Osteocyte (in vitro differentiated cells): ENCODE results near the gene KCTD11. TPM values are rescaled to one million over a fixed set of nuclear protein-coding genes. Genes with fewer than 3 reads are reported as not detected.

Experiments used
- DNase-seq: peaks from one replicate; pipeline ENCODE4 v3.0.0; 2021; ENCODE audit warnings: mixed read lengths; ENCODE audit not compliant: unreplicated experiment; ENCODE audit errors: extremely low spot score
- H3K27ac Mint-ChIP-seq: one replicate; pipeline ENCODE4 v1.8.0; 2021; ENCODE audit warnings: mild to moderate bottlenecking, mixed read lengths; ENCODE audit not compliant: unreplicated experiment
- H3K27me3 Mint-ChIP-seq: one replicate; pipeline ENCODE4 v1.8.0; 2021; ENCODE audit warnings: mixed read lengths; ENCODE audit not compliant: unreplicated experiment
- H3K36me3 Mint-ChIP-seq: one replicate; pipeline ENCODE4 v1.8.0; 2021; ENCODE audit warnings: mixed read lengths; ENCODE audit not compliant: unreplicated experiment
- H3K4me1 Mint-ChIP-seq: one replicate; pipeline ENCODE4 v1.8.0; 2021; ENCODE audit warnings: mixed read lengths; ENCODE audit not compliant: unreplicated experiment
- H3K4me3 Mint-ChIP-seq: one replicate; pipeline ENCODE4 v1.8.0; 2021; ENCODE audit warnings: mild to moderate bottlenecking, moderate library complexity, mixed read lengths; ENCODE audit not compliant: unreplicated experiment
- H3K9me3 Mint-ChIP-seq: one replicate; pipeline ENCODE4 v1.8.0; 2021; ENCODE audit warnings: mixed read lengths; ENCODE audit not compliant: unreplicated experiment
- CTCF ChIP-seq: fragments of 200-600 bp; sonication (generic); IDR thresholded peaks from 2 replicates; pipeline ENCODE4 v1.5.0; 2021; ENCODE audit warnings: antibody characterized with exemption, mild to moderate bottlenecking, moderate library complexity
- total RNA-seq: library from RNA; stranded (reverse); gene quantifications from 2 replicates; pipeline ENCODE4 v1.2.1, GENCODE V29; 2021

The KCTD11 gene
- total RNA-seq, 1 donor from 2014 or later, result 12.7 TPM

- no peak for DNase-seq
- no peak for TF ChIP-seq CTCF
- H3K36me3 Mint-ChIP-seq, result peaks cover 46% of the 10 kb centered on the region
These were observed 38.7 kb upstream of the KCTD11 start for GRCh38 chr17:7313088-7313889.

GRCh38 chr17:7313890-7314718, 37.9 kb upstream of the KCTD11 start:
- H3K4me1 Mint-ChIP-seq, result peaks cover 39% of the 10 kb centered on the region
- TF ChIP-seq CTCF, result no peak
- H3K27me3 Mint-ChIP-seq, result no peaks in the 10 kb centered on the region
- H3K36me3 Mint-ChIP-seq, result peaks cover 46% of the 10 kb centered on the region
- no peaks in the 10 kb centered on the region for H3K9me3 Mint-ChIP-seq
- peak overlapping the region; percentile 72 for H3K27ac Mint-ChIP-seq
- H3K4me3 Mint-ChIP-seq, result peak overlapping the region; percentile 78
- no peak for DNase-seq

More at GRCh38 chr17:7313088-7313889, 38.7 kb upstream of the KCTD11 start:
- H3K4me3 Mint-ChIP-seq, result peak overlapping the region; percentile 78
- H3K27me3 Mint-ChIP-seq, result no peaks in the 10 kb centered on the region
- no peaks in the 10 kb centered on the region for H3K9me3 Mint-ChIP-seq
- peaks cover 43% of the 10 kb centered on the region for H3K4me1 Mint-ChIP-seq
- no peak overlapping the region for H3K27ac Mint-ChIP-seq

GRCh38 chr17:7314719-7315569, 37.0 kb upstream of the KCTD11 start, which contains the start of gene GPS2:
GPS2 (minus strand) TSS chr17:7315360; CDS start chr17:7315052, 308 bp downstream.
- Mint-ChIP-seq H3K27ac (peak within 1 kb of the TSS; percentile 77), H3K9me3 (no peaks in the 10 kb centered on the region), H3K27me3 (no peaks in the 10 kb centered on the region), H3K36me3 (peaks cover 42% of the 10 kb centered on the region), H3K4me1 (peaks cover 31% of the 10 kb centered on the region), H3K4me3 (peak within 1 kb of the TSS; percentile 79)
- TF ChIP-seq CTCF, result no peak
- DNase-seq, result peak; percentile 93

- Mint-ChIP-seq H3K27me3 (no peaks in the 10 kb centered on the region), H3K36me3 (peaks cover 35% of the 10 kb centered on the region), H3K4me1 (peaks cover 25% of the 10 kb centered on the region), H3K9me3 (no peaks in the 10 kb centered on the region), H3K27ac (peak overlapping the region; percentile 77), H3K4me3 (peak overlapping the region; percentile 79)
- no peak for TF ChIP-seq CTCF
- DNase-seq, result no peak
These were observed 36.3 kb upstream of the KCTD11 start for GRCh38 chr17:7315570-7316235.
